GM19438 (cell line): ENCODE measurements around the gene EDNRA.

ENCODE experiments used
- ATAC-seq: cut with Tn5 transposase; IDR thresholded peaks from one replicate; pipeline ENCODE4 v1.9.1; 2021; ENCODE audit warnings: low read depth; ENCODE audit not compliant: unreplicated experiment

EDNRA gene

GRCh38 chr4:147535124-147535523 lies 54.2 kb downstream of the EDNRA start:
- ATAC-seq = no peak

GRCh38 chr4:147538711-147539110 lies 57.8 kb downstream of the EDNRA start:
- no peak for ATAC-seq

DNA sequence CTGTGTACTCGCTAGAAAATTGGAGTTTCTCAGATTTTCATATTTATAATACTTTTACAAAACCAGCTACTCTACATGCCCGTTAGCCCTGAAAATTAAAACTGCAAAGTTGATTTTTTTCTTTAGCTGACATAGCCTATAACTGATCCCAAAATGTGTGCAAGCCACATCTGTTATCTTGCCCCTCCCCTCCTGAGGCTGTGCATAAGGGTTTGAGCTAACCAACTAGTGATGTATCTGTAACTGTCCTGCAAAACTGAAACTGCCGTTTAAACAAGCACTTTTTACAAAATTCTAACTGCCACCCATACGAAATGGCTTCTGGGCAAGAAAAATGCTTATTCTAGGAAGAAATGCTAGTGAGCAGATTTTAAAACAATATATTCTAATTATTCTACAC lies 59.1 kb downstream of the EDNRA start:
- no peak for ATAC-seq

DNA sequence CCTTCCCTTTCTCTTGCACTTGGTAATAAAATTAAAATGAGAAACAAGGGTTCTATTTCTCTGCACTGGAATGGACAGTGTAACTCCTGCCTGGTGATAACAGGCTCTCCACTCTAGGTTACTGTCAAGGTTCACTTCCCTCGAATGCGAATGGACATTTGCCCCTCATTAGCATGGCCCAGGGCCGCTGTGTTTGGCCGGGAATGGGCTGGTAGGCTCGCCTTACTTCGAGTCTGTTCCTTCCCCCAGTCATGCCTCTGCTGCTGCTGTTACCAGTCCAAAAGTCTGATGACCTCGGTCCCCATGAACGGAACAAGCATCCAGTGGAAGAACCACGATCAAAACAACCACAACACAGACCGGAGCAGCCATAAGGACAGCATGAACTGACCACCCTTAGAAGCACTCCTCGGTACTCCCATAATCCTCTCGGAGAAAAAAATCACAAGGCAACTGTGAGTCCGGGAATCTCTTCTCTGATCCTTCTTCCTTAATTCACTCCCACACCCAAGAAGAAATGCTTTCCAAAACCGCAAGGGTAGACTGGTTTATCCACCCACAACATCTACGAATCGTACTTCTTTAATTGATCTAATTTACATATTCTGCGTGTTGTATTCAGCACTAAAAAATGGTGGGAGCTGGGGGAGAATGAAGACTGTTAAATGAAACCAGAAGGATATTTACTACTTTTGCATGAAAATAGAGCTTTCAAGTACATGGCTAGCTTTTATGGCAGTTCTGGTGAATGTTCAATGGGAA lies 61.5 kb downstream of the EDNRA start:
- no peak for ATAC-seq

- no peak for ATAC-seq
These were observed 62.1 kb downstream of the EDNRA start for GRCh38 chr4:147543034-147543433.

- no peak for ATAC-seq
These were observed 65.5 kb downstream of the EDNRA start for GRCh38 chr4:147546349-147546748.

- ATAC-seq = no peak
These were observed 66.6 kb downstream of the EDNRA start for GRCh38 chr4:147547314-147548056.

DNA sequence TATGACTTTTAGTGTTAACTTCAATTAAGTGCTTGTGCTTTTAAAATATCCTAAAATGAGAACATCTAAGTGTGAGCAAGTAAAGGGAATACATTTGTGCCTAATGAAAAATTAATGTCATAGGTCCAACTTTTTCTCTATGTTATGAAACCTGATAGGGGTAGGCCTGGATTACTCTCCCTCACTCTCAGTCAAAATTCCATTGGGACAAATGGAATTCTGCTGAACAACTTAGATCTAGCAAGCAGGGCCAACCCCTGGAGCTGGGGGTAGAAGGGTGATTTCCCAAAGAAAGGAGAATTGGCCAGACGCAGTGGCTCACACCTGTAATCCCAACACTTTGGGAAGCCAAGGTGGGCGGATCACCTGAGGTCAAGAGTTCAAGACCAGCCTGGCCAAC lies 67.4 kb downstream of the EDNRA start:
- ATAC-seq = no peak

- no peak for ATAC-seq
These were observed 69.8 kb downstream of the EDNRA start for GRCh38 chr4:147550626-147551246.

GRCh38 chr4:147560625-147561024 lies 79.7 kb downstream of the EDNRA start:
- no peak for ATAC-seq

DNA sequence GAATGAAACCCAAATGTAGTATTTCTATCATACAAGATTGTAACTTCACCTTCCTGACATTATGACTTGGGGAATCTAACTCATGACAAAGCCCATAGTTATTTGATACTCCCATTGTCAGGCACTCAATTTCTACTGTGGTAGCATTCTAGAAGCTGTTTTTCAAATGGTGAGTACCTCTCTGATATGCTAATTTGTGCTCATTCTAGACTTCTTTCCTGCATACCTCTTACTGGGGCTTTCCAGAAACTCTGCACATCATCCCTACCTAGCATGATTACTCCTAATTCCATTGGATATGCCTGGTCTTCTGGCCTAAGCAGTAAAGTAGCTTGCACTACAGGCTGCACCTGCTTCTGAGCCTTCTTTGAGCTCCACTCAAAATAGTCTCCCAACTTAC lies 85.9 kb downstream of the EDNRA start:
- no peak for ATAC-seq

- no peak for ATAC-seq
These were observed 86.4 kb downstream of the EDNRA start for GRCh38 chr4:147567276-147567675.

GRCh38 chr4:147570616-147571015 lies 89.7 kb downstream of the EDNRA start:
- ATAC-seq = no peak

DNA sequence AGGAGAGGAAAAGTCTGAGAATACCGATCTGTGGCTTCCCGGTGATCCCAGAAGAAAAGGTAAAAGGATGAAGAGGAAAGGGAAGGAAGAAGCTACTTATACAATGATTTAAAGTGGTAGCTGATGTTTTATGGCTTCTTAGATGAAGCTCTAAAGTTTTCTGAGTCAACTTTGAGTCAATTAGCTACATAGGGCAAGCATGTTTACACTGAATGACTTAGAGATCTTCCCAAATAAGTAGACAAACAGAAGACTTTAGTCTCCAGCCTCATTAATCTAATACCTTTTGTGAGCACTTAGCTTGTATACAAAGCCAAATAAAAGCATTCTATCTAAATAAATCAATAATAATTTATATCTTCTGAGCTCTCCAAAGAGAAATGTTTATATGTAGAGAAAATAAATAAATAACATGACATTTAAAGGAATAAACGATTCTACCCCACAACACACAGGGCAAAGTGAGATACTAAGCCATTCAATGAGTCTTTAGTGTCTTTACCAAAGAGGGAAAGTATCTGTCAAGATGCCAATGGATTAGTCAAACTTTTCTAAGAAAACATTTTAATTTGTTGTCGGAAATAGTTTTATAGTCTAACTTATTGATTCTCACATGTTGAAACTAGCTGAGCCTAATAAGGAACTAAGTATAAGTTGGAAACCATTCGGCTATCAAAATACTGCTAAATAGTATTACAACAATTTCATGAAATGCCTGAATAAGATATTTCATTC lies 90.3 kb downstream of the EDNRA start:
- ATAC-seq = no peak

DNA sequence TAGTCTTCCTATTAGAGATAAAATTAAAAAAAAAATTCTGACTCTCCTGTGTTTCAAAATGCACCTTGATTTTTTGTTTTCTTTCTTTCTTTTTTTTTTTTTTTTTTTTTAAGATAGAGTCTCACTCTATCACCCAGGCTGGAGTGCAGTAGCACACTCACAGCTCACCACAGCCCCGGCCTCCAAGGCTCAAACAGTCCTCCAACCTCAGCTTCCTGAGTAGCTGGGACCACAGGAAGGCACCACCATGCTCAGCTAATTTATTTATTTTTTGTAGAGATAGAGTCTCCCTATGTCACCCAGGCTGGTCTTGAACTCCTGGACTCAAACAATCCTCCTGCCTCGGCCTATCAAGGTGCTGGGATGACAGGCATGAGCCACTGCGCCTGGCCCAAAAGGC lies 95.2 kb downstream of the EDNRA start:
- ATAC-seq = no peak

GRCh38 chr4:147578051-147578476 lies 97.2 kb downstream of the EDNRA start:
- ATAC-seq = no peak

- ATAC-seq = no peak
These were observed 97.7 kb downstream of the EDNRA start for GRCh38 chr4:147578593-147578992.

DNA sequence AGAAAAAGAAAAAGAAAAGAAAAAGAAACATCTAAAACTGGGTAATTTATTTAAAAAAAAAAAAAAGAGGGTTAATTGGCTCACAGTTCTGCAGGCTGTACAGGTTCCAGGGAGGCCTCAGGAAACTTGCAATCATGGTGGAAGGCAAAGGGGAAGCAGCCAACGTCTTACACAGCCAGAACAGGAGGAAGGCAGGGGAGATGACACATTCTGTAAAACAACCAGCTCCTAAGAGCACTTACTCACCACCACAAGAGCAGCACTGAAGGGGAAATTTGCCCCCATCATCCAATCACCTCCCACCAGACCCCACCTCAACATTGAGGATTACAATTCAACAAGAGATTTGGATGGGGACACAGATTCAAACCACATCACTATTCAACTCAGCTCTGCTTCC lies 99.5 kb downstream of the EDNRA start:
- no peak for ATAC-seq

GRCh38 chr4:147581606-147582350 lies 100.9 kb downstream of the EDNRA start:
- no peak for ATAC-seq

DNA sequence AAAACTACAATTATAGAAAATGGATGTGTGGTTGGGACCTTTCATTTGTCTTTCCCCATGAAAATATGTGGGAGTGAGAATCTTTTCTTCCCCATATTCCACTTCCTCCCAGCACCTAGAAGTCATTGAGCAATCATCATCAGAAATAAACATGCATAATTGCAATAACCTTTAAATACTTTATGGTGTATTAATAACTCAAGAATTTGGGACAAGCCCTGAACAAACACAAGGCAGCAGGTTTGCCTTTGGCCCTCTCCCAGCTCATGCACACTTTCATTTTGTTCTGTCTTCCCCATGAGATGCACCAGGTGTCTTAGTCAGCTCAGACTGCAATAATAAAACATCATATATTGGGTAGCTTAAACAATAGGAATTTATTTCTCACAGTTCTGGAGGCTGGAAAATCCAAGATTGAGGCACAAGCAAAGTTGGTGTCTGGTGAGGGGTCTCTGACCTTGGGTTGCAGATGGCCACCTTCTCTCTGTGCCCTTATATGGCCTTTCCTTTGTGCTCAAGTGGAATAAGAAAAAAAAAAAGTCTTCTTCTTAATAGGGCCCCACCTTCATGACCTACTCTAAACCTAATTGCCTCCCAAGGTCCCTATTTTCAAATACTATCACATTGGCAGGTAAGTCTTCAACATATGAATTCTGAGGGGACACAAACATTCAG lies 101.6 kb downstream of the EDNRA start:
- no peak for ATAC-seq
